HG03039 (cell line): ENCODE results near the gene CPED1.
"Not testable (repeated sequence)": the region's sequence is repeated elsewhere in the genome, so short reads cannot be mapped to it uniquely, and the experiment has no call there.

Source experiments
- ATAC-seq: cut with Tn5 transposase; IDR thresholded peaks from one replicate; pipeline ENCODE4 v1.9.1; 2021; ENCODE audit warnings: mild to moderate bottlenecking, moderate library complexity; ENCODE audit not compliant: unreplicated experiment

The CPED1 gene

GRCh38 chr7:120979765-120980499 lies 8.6 kb upstream of the CPED1 start:
- no peak for ATAC-seq

GRCh38 chr7:120981117-120981516 lies 7.4 kb upstream of the CPED1 start:
- ATAC-seq, result no peak

DNA sequence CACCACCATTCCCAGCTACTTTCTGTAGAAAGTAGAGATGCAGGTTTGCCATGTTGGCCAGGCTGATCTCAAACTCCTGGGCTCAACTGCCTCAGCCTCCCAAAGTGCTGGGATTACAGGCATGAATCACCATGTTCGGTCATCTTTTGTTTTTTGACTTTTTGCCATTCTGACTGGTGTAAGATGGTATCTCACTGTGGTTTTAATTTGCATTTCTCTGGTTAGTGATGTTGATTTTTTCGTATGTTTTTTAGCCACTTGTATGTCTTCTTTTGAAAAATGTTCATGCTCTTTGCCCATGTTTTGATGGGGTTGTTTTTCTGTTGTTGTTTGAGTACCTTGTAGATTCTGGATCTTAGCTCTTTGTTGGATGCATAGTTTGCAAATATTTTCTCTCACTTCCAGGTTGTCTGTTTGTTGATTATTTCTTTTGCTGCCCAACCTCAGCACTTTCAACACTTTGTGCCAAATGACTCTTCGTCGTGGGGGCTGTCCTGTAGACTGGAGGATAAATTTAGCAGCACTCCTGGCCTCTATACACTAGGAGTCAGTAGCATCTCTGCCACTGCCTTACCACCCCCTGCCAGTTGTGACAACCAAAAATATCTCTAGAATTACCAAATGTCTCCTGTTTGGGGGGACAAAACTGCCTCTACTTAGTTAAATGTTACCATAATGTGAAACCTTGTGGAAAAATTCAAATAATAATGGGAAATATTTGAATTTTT lies 6.5 kb upstream of the CPED1 start:
- ATAC-seq, result no peak

DNA sequence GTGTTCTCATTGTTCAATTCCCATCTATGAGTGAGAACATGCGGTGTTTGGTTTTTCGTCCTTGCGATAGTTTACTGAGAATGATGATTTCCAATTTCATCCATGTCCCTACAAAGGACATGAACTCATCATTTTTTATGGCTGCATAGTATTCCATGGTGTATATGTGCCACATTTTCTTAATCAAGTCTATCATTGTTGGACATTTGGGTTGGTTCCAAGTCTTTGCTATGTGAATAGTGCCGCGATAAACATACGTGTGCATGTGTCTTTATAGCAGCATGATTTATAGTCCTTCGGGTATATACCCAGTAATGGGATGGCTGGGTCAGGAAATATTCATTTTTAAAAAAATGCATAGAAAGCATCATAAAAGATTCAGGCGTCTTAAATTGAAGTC lies 4.9 kb upstream of the CPED1 start:
- ATAC-seq, result not testable (repeated sequence)

- ATAC-seq, result no peak
These were observed 4.1 kb upstream of the CPED1 start for GRCh38 chr7:120984406-120984805.

DNA sequence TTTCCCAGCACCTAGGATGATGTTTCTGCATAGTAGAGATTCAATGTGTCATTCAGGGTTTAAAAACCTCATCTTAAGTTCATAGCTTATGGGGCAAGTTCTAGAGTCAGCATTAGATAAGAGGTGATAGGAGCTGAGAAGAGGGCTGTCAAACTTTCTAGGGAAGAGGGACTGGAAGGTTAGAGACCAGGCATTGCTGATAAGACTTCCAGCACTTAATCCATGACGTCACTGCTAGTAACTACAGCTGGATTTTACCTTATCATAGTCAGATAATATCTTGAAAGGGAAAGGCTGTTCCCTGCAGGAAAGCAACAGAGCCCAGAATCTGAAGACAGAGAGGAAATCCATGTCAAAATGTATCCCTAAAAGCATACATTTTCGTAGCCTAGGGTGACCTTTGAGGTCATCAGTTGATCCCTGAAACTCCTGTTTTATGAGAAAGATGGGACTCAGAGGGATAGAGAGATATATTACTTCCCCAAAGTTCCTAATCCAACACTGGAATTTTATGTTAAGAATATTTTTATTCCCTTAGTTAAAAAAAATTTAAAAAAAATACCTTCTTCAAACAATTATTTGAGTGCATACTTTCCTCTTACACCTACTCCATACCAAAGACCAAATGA lies 3.3 kb upstream of the CPED1 start:
- ATAC-seq, result no peak

DNA sequence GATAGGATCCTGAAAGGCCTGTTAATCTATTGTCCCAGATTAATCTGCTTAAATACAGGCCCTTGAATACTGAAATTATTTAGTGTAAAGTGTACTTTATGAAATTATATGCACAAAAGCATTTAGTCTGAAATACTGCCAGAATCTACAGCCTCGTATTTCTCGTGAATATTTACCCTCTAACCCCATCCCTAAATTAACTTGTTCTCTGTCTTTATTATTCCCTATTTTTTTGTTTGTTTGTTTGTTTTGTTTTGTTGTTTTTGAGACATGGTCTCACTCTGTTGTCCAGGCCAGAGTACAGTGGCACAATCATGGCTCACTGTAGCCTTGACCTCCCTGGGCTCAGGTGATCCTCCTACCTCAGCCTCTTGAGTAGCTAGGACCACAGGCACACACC lies 2.7 kb upstream of the CPED1 start:
- ATAC-seq, result no peak

DNA sequence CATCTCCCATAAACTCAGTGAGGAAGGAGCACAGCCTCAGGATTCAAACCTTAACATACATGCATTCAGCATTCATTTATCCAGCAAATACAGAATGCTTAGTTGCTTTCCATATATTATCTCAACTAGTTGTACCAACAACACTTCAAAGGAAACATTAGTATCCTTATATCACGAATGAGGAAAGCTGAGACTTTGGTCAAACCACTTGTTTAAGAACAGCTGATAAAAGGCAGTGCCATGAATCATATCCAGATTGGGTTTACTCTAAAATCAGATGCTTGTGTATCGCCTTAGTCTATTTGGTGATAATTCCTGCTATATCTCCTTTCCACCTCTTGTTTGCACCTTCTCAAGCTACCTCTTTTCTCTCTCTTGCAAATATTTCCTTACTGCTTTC lies 1.9 kb upstream of the CPED1 start:
- no peak for ATAC-seq

GRCh38 chr7:120987280-120987679 lies 1.2 kb upstream of the CPED1 start:
- ATAC-seq, result no peak

- ATAC-seq, result peak; percentile 95
These were observed 574 bp upstream of the CPED1 start for GRCh38 chr7:120987683-120988590.

DNA sequence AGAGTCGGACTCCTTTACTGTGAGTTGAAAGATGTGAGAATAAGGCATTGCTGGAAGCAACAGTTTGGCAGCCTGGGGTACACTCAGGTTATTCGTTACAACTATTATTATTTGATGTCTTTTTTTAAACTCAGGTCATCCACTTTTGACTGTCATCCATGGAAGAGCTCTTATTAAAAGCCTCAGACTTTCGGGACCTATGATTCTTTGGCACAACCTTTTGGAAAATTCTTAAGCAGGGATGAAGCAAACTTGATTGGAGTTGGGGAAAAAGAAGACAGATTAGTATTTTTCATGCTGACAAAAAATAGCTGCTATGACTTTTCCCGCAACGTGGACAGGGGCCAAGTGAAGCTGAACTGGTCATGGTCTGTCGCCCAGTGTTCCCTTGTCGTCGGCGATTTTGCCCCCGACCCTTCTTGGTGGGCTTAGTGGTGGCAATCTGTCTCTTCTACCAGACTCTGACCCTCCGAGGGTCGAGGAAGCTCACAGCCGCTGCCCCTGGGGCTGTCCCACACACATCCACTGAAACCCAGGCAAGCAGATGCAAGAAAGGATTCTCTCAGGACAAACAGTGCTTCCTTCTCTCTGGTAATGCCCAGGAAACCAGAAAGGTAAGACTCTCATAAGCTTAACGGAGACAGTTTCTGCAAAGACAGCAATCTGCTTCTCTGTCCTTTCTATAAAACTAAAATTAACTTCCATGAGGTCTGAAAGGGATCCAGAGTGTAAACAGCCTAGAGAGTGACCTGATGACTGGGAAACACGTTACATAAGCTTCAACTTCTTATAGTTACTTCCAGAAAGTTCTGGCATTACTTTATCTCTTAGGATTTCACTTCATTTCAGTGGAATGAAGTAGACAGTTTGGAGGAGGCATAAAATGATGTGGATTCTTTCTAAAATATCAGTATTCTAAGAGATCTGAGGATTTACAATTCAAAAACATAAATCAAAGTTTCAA lies 1.0 kb downstream of the CPED1 start:
- no peak for ATAC-seq

- no peak for ATAC-seq
These were observed 2.1 kb downstream of the CPED1 start for GRCh38 chr7:120990468-120991118.

DNA sequence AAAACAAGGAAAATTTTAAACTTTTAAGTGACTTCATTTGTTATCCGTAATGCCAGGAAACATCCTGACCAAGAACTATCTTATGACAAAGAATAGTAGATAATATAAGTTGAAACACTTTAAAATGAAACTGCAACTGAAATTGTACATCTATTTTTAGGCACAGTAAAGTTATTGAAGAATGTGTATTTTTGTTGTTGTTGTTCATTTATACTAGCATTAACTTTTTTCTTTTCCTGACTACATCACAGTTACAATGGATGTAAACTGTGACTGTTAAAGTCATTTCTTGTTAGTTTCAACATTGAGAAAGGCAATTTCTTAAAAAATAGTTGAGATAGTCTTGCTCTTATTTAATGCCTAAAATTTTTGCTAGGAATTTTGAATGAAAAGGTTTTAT lies 2.6 kb downstream of the CPED1 start:
- no peak for ATAC-seq

DNA sequence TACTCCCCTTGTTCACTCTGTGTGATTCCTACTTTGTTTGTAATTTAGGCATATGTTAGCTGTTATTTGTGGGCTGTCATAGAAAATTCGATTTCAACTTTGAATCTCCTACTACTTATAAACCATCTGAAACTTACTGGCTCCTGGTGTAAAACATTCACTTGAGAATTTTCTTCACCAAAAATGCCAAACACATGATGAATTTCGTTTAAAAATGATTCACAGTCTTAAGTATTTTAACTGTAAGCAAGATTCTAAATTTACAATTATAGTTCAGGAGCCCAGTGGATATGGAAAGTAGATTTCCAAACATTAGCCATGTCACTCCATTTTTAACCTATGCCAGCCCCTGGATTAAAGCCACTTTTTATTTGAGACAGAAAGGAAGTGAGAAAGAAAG lies 3.1 kb downstream of the CPED1 start:
- ATAC-seq, result no peak

- ATAC-seq, result no peak
These were observed 3.9 kb downstream of the CPED1 start for GRCh38 chr7:120992272-120992964.

- no peak for ATAC-seq
These were observed 4.5 kb downstream of the CPED1 start for GRCh38 chr7:120992965-120993494.

GRCh38 chr7:120993553-120994191 lies 5.2 kb downstream of the CPED1 start:
- ATAC-seq, result no peak
